MM.1S (cell line): ENCODE data around the gene MAML3.

Experiments used
- DNase-seq: peaks from one replicate; pipeline ENCODE4 v3.0.0-alpha.2; 2015
- H2AFZ ChIP-seq: fragments of 300-600 bp; sonication (generic); 2 replicates; pipeline ENCODE4 v1.6.0; 2016; ENCODE audit warnings: antibody characterized with exemption, low read length
- H3F3A ChIP-seq: fragments of 300-600 bp; sonication (generic); 2 replicates; pipeline ENCODE4 v1.6.1; 2016; ENCODE audit warnings: mild to moderate bottlenecking, antibody characterized with exemption, low read length, moderate library complexity, mixed read lengths; ENCODE audit not compliant: insufficient read depth
- H3K27ac ChIP-seq: fragments of 300-600 bp; sonication (generic); 2 replicates; pipeline ENCODE4 v1.5.1; 2016; ENCODE audit warnings: mild to moderate bottlenecking, low read length
- H3K27me3 ChIP-seq: fragments of 300-600 bp; sonication (generic); replicated peaks from 2 replicates; pipeline ENCODE4 v1.6.0; 2016; ENCODE audit warnings: low read length; ENCODE audit not compliant: insufficient read depth
- H3K36me3 ChIP-seq: fragments of 300-600 bp; sonication (generic); replicated peaks from 2 replicates; pipeline ENCODE4 v1.6.1; 2016; ENCODE audit warnings: mild to moderate bottlenecking, low read length, mixed read lengths; ENCODE audit not compliant: insufficient read depth
- H3K4me1 ChIP-seq: fragments of 300-600 bp; sonication (generic); 2 replicates; pipeline ENCODE4 v1.6.1; 2016; ENCODE audit warnings: low read length, mixed read lengths
- H3K4me2 ChIP-seq: fragments of 300-600 bp; sonication (generic); 2 replicates; pipeline ENCODE4 v1.6.0; 2016; ENCODE audit warnings: low read depth, low read length
- H3K4me3 ChIP-seq: fragments of 300-600 bp; sonication (generic); 2 replicates; pipeline ENCODE4 v1.5.1; 2016; ENCODE audit warnings: low read length, mixed read lengths
- H3K79me2 ChIP-seq: fragments of 300-600 bp; sonication (generic); 2 replicates; pipeline ENCODE4 v1.6.1; 2016; ENCODE audit warnings: mixed run types, low read length, mixed read lengths
- H3K9ac ChIP-seq: fragments of 300-600 bp; sonication (generic); 2 replicates; pipeline ENCODE4 v1.6.1; 2016; ENCODE audit warnings: low read length, mixed read lengths
- H3K9me2 ChIP-seq: fragments of 300-600 bp; sonication (generic); replicated peaks from 2 replicates; pipeline ENCODE4 v1.6.1; 2016; ENCODE audit warnings: mild to moderate bottlenecking, low read length, mixed read lengths; ENCODE audit not compliant: insufficient read depth
- H3K9me3 ChIP-seq: fragments of 300-600 bp; sonication (generic); replicated peaks from 2 replicates; pipeline ENCODE4 v1.6.1; 2016; ENCODE audit warnings: mild to moderate bottlenecking, low read length, mixed read lengths; ENCODE audit not compliant: insufficient read depth
- H4K20me1 ChIP-seq: fragments of 300-600 bp; sonication (generic); 2 replicates; pipeline ENCODE4 v1.6.1; 2016; ENCODE audit warnings: mild to moderate bottlenecking, low read length, moderate library complexity, mixed read lengths; ENCODE audit not compliant: insufficient read depth
- EZH2 ChIP-seq: fragments of 300-600 bp; sonication (generic); optimal IDR thresholded peaks from 2 replicates; pipeline ENCODE3; 2017; ENCODE audit warnings: low read depth, mild to moderate bottlenecking, antibody characterized with exemption, low read length, mixed read lengths
- EZH2phosphoT487 ChIP-seq: fragments of 300-600 bp; sonication (generic); IDR thresholded peaks from 2 replicates; pipeline ENCODE4 v1.6.1; 2018; ENCODE audit warnings: antibody characterized with exemption, low read length
- TF ChIP-seq, protein P1 (sequence below): fragments of 300-600 bp; sonication (generic); IDR thresholded peaks from 2 replicates; pipeline ENCODE4 v1.5.1; 2016; ENCODE audit warnings: antibody characterized with exemption, low read length, mixed read lengths

The MAML3 gene

DNA sequence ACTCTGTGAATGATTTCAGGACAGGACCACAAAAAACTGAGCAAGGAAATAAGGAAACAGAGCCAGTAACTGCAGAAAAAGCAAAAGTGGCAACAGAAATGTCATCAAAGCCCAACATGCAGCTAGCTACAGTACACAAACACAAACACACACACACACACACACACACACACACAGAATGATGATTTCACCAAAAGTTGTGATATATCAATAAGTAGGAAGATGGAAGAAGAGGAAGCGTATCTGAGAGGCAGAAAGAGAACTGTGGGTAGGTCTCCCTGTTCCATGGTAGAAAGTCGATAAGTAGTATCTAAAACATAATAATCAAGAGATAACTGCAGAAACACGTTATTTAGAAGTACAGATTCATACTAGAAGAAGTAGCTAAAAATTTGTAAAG is 340.1 kb downstream of the MAML3 start:
- Histone ChIP-seq H3K79me2 (no peaks in the 10 kb centered on the region), H4K20me1 (no peaks in the 10 kb centered on the region), H3F3A (no peaks in the 10 kb centered on the region), H3K27ac (no peak overlapping the region), H3K4me3 (no peak overlapping the region), H3K4me2 (no peak overlapping the region), H2AFZ (no peak overlapping the region), H3K9me2 (no peaks in the 10 kb centered on the region), H3K27me3 (no peaks in the 10 kb centered on the region), H3K36me3 (no peaks in the 10 kb centered on the region), H3K9me3 (no peaks in the 10 kb centered on the region), H3K9ac (no peak overlapping the region), H3K4me1 (no peaks in the 10 kb centered on the region)
- no peak for TF ChIP-seq EZH2
- TF ChIP-seq, protein P1, sequence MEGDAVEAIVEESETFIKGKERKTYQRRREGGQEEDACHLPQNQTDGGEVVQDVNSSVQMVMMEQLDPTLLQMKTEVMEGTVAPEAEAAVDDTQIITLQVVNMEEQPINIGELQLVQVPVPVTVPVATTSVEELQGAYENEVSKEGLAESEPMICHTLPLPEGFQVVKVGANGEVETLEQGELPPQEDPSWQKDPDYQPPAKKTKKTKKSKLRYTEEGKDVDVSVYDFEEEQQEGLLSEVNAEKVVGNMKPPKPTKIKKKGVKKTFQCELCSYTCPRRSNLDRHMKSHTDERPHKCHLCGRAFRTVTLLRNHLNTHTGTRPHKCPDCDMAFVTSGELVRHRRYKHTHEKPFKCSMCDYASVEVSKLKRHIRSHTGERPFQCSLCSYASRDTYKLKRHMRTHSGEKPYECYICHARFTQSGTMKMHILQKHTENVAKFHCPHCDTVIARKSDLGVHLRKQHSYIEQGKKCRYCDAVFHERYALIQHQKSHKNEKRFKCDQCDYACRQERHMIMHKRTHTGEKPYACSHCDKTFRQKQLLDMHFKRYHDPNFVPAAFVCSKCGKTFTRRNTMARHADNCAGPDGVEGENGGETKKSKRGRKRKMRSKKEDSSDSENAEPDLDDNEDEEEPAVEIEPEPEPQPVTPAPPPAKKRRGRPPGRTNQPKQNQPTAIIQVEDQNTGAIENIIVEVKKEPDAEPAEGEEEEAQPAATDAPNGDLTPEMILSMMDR: no peak
- TF ChIP-seq EZH2phosphoT487: no peak
- no peak for DNase-seq

DNA sequence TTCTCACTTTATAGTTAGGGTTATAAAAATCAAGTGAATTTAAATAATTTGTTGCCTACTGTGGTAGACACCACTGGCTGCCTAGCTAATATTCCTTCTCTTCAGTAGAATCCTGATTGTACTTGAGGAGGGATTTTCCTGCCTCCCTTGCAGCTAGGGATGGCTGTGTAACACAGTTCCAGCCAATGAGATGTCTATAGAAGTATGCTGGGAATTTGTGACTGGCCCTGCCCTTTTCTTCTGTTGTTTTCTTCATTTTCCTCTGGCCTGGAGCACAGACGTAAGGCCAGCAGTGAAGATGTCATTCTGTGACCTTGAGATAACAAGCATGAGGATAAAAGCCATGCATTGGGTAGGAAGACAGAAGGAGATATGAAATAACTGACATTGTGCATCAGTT is 343.3 kb downstream of the MAML3 start:
- H3F3A ChIP-seq: no peaks in the 10 kb centered on the region
- no peak for DNase-seq
- no peak overlapping the region for H3K4me2 ChIP-seq
- no peaks in the 10 kb centered on the region for H3K79me2 ChIP-seq
- no peaks in the 10 kb centered on the region for H3K4me1 ChIP-seq
- no peak overlapping the region for H3K27ac ChIP-seq
- H3K4me3 ChIP-seq: no peak overlapping the region
- H3K9ac ChIP-seq: no peak overlapping the region
- no peaks in the 10 kb centered on the region for H3K9me2 ChIP-seq
- H2AFZ ChIP-seq: no peak overlapping the region
- no peaks in the 10 kb centered on the region for H3K36me3 ChIP-seq
- no peaks in the 10 kb centered on the region for H4K20me1 ChIP-seq
- no peaks in the 10 kb centered on the region for H3K9me3 ChIP-seq
- TF ChIP-seq EZH2 (no peak), EZH2phosphoT487 (no peak)
- TF ChIP-seq, protein P1: no peak
- no peaks in the 10 kb centered on the region for H3K27me3 ChIP-seq

DNA sequence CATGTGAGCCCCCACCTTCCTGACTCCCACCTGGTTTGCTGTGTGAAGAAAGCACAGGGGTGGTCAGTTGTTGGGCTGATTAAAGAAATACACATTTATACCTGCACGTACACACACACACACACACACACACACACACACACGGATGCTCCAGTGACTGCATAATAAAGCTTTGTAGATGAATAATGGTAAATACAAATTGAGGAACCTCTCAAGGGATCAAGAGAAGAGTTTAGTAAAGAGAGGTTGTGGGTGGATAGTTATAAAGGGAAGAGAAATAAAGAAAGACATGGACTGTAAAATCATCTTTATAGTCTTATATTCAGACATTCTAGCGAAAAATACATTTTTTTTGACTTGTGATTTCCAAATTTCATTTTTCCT is 344.2 kb downstream of the MAML3 start:
- H3K79me2 ChIP-seq: no peaks in the 10 kb centered on the region
- H3K4me1 ChIP-seq: no peaks in the 10 kb centered on the region
- H2AFZ ChIP-seq: no peak overlapping the region
- no peak overlapping the region for H3K9ac ChIP-seq
- no peaks in the 10 kb centered on the region for H3K27me3 ChIP-seq
- no peak for DNase-seq
- no peak overlapping the region for H3K4me2 ChIP-seq
- TF ChIP-seq EZH2phosphoT487: no peak
- no peak for TF ChIP-seq EZH2
- TF ChIP-seq, protein P1: no peak
- no peaks in the 10 kb centered on the region for H3K9me3 ChIP-seq
- H3K4me3 ChIP-seq: no peak overlapping the region
- H3K36me3 ChIP-seq: no peaks in the 10 kb centered on the region
- no peaks in the 10 kb centered on the region for H3K9me2 ChIP-seq
- H3F3A ChIP-seq: no peaks in the 10 kb centered on the region
- no peaks in the 10 kb centered on the region for H4K20me1 ChIP-seq
- H3K27ac ChIP-seq: no peak overlapping the region
